SK-N-SH (cell line): ENCODE measurements around the gene LPGAT1. TPM values are rescaled to one million over a fixed set of nuclear protein-coding genes. Genes with fewer than 3 reads are reported as not detected.

Source experiments
- CTCF ChIA-PET: fragments of 300-600, 350-600 bp; formaldehyde crosslinking; extraction: SDS; loops from one replicate; lab custom pipeline; 2021; lab: Yijun Ruan, JAX
- POLR2A ChIA-PET: fragments of 350-600 bp; sonication (Branson Sonifier 250); formaldehyde crosslinking; extraction: SDS; loops from one replicate; lab custom pipeline; 2020; ENCODE audit warnings: antibody characterized with exemption, inconsistent platforms; lab: Yijun Ruan, JAX
- DNase-seq: peaks from one replicate; pipeline ENCODE4 v3.0.0; 2012
- H2AFZ ChIP-seq: fragments of 200-600 bp; sonication (generic); 2 replicates; pipeline ENCODE4 v1.8.1; 2016; ENCODE audit warnings: antibody characterized with exemption, mild to moderate bottlenecking, low read depth
- H3F3A ChIP-seq: fragments of 200-600 bp; sonication (generic); replicated peaks from 2 replicates; pipeline ENCODE3; 2016; ENCODE audit warnings: antibody characterized with exemption, mild to moderate bottlenecking; ENCODE audit not compliant: insufficient read depth
- H3K27ac ChIP-seq, 2 experiments: fragments of 200-500 bp in 1 of 2; fragments of 200-600 bp in 1 of 2; sonication (Bioruptor generic) in 1 of 2; sonication (generic), shearing (Covaris generic) in 1 of 2; 2 replicates each; pipeline versions ENCODE4 v1.5.1 to v1.6.1; 2014 to 2016; ENCODE audit warnings: low read depth in 2 of 2, inconsistent platforms in 1 of 2, low read length in 1 of 2, mild to moderate bottlenecking in 1 of 2, mixed read lengths in 1 of 2
- H3K27me3 ChIP-seq: fragments of 200-600 bp; sonication (generic), shearing (Covaris generic); 2 replicates; pipeline ENCODE4 v1.6.1; 2016; ENCODE audit warnings: mixed run types; ENCODE audit not compliant: insufficient read depth
- H3K36me3 ChIP-seq, 2 experiments: fragments of 200-500 bp in 1 of 2; fragments of 200-600 bp in 1 of 2; sonication (Bioruptor generic) in 1 of 2; sonication (generic) in 1 of 2; replicated peaks in 1 of 2; 2 replicates each; pipeline versions ENCODE3 to v1.5.1; 2014 to 2016; ENCODE audit warnings: low read length in 1 of 2, mild to moderate bottlenecking in 1 of 2; ENCODE audit not compliant: insufficient read depth in 2 of 2, control insufficient read depth in 1 of 2
- H3K4me1 ChIP-seq, 2 experiments: fragments of 200-500 bp in 1 of 2; fragments of 200-600 bp in 1 of 2; sonication (Bioruptor generic) in 1 of 2; sonication (generic), shearing (Covaris generic) in 1 of 2; 2 replicates each; pipeline versions ENCODE4 v1.5.1 to v1.6.1; 2014 to 2016; ENCODE audit warnings: low read depth in 1 of 2, low read length in 1 of 2, mixed run types in 1 of 2; ENCODE audit not compliant: insufficient read depth in 2 of 2, control insufficient read depth in 1 of 2
- H3K4me2 ChIP-seq: fragments of 200-600 bp; sonication (generic), shearing (Covaris generic); 2 replicates; pipeline ENCODE4 v1.6.1; 2017; ENCODE audit warnings: mixed run types
- H3K4me3 ChIP-seq, 2 experiments: fragments of 200-500 bp in 1 of 2; fragments of 200-600 bp in 1 of 2; sonication (Bioruptor generic) in 1 of 2; sonication (generic), shearing (Covaris generic) in 1 of 2; 2 replicates each; pipeline versions ENCODE4 v1.5.1 to v1.8.1; 2014 to 2016; ENCODE audit warnings: low read depth in 2 of 2, inconsistent platforms in 1 of 2, low read length in 1 of 2, mild to moderate bottlenecking in 1 of 2, mixed read lengths in 1 of 2, moderate library complexity in 1 of 2
- H3K79me2 ChIP-seq: fragments of 200-600 bp; sonication (generic); 2 replicates; pipeline ENCODE4 v1.8.1; 2017; ENCODE audit warnings: mild to moderate bottlenecking; ENCODE audit not compliant: insufficient read depth
- H3K9ac ChIP-seq: fragments of 200-600 bp; sonication (generic); 2 replicates; pipeline ENCODE4 v1.6.1; 2017; ENCODE audit warnings: mixed run types
- H3K9me2 ChIP-seq: fragments of 200-600 bp; sonication (generic); 2 replicates; pipeline ENCODE4 v1.6.1; 2017; ENCODE audit warnings: mixed run types
- H3K9me3 ChIP-seq: fragments of 200-600 bp; sonication (generic); 2 replicates; pipeline ENCODE4 v1.6.1; 2017; ENCODE audit warnings: mixed run types, mild to moderate bottlenecking, moderate library complexity
- H4K20me1 ChIP-seq: fragments of 200-600 bp; sonication (generic); 2 replicates; pipeline ENCODE4 v1.6.1; 2017; ENCODE audit warnings: mild to moderate bottlenecking, mixed run types; ENCODE audit not compliant: insufficient read depth
- ELF1 ChIP-seq: IDR thresholded peaks from 2 replicates; pipeline ENCODE4 v1.4.0; 2012
- EP300 ChIP-seq, 2 experiments: IDR thresholded peaks; 2 replicates each; pipeline versions ENCODE4 v1.4.0 to v1.6.1; 2012; ENCODE audit warnings: borderline replicate concordance in 1 of 2, low read depth in 1 of 2, low read length in 1 of 2
- EZH2phosphoT487 ChIP-seq: fragments of 200-600 bp; sonication (generic); IDR thresholded peaks from 2 replicates; pipeline ENCODE4 v1.6.1; 2017; ENCODE audit warnings: low read depth, mixed run types, mild to moderate bottlenecking, antibody characterized with exemption, moderate library complexity, borderline replicate concordance
- GABPA ChIP-seq: IDR thresholded peaks from 2 replicates; pipeline ENCODE4 v1.4.0; 2012; ENCODE audit warnings: low read depth, mild to moderate bottlenecking
- JUND ChIP-seq: IDR thresholded peaks from 2 replicates; pipeline ENCODE4 v1.4.0; 2012
- MAX ChIP-seq: IDR thresholded peaks from 2 replicates; pipeline ENCODE4 v1.4.0; 2012; ENCODE audit warnings: low read depth
- MXI1 ChIP-seq: IDR thresholded peaks from 2 replicates; pipeline ENCODE4 v1.6.1; 2012; ENCODE audit warnings: mild to moderate bottlenecking, low read depth, low read length, improper control_type of control experiment
- POLR2AphosphoS5 ChIP-seq: IDR thresholded peaks from 2 replicates; pipeline ENCODE4 v1.6.1; 2012; ENCODE audit warnings: low read depth, low read length
- RCOR1 ChIP-seq: fragments of 150-350 bp; IDR thresholded peaks from 2 replicates; pipeline ENCODE4 v1.6.1; 2017; ENCODE audit warnings: antibody characterized with exemption, low read length
- REST ChIP-seq: IDR thresholded peaks from 2 replicates; pipeline ENCODE4 v1.6.1; 2012; ENCODE audit warnings: mild to moderate bottlenecking, low read depth, low read length, moderate library complexity
- TEAD4 ChIP-seq: IDR thresholded peaks from 2 replicates; pipeline ENCODE4 v1.4.0; 2012; ENCODE audit warnings: mild to moderate bottlenecking, borderline replicate concordance; ENCODE audit not compliant: insufficient read depth
- YY1 ChIP-seq: IDR thresholded peaks from 2 replicates; pipeline ENCODE4 v1.4.0; 2012; ENCODE audit warnings: low read depth, mild to moderate bottlenecking
- ZBTB33 ChIP-seq: IDR thresholded peaks from 2 replicates; pipeline ENCODE4 v1.4.0; 2012; ENCODE audit warnings: low read depth, borderline replicate concordance
- WGBS: methylation state at CpG from one replicate; pipeline ENCODE4 v1.1.6; 2017; ENCODE audit warnings: low lambda C conversion rate; 5-methylcytosine and 5-hydroxymethylcytosine counted together
- polyA plus RNA-seq, 3 experiments: library from polyadenylated mRNA; depleted of rRNA; stranded (reverse); fragments of >200 nt; gene quantifications; 2 replicates each; pipeline ENCODE4 v1.2.3, GENCODE V29; 2012

LPGAT1 gene
- polyA plus RNA-seq, 1 of the 3 experiments (the other 2 are of a cell fraction): 4.8 TPM

GRCh38 chr1:211752951-211753486, 77.5 kb downstream of the LPGAT1 start:
- Histone ChIP-seq H3K9me2 (no peaks in the 10 kb centered on the region), H2AFZ (no peak overlapping the region), H3K9me3 (no peaks in the 10 kb centered on the region), H3K4me3 (no peak overlapping the region), H3K9ac (no peak overlapping the region), H4K20me1 (no peaks in the 10 kb centered on the region), H3K4me1 (peaks cover 0 to 5% of the 10 kb centered on the region in 2 experiments; a peak in 2 of 4 replicates), H3K27ac (no peak overlapping the region), H3K36me3 (peaks cover 25 to 35% of the 10 kb centered on the region in 2 experiments), H3K4me2 (no peak overlapping the region), H3K27me3 (no peaks in the 10 kb centered on the region), H3F3A (no peaks in the 10 kb centered on the region), H3K79me2 (no peaks in the 10 kb centered on the region)
- ChIA-PET CTCF (interaction anchor here (1.0 to 1.5 kb wide), 4 partner anchors 8 to 309 kb away, joined by 3 to 4 read pairs (median 3); no protein-coding TSS in a partner anchor), POLR2A (no interaction called here)
- no peak; the same call in 1 of the 2 replicates for TF ChIP-seq ELF1
- TF ChIP-seq EP300 (IDR thresholded peaks at IDR 0.05; ENCODE audit: borderline replicate concordance in 1 of 2, low read depth in 1 of 2, low read length in 1 of 2): no peak
- no peak for TF ChIP-seq POLR2AphosphoS5
- no peak for TF ChIP-seq REST
- no peak for TF ChIP-seq GABPA
- no peak for DNase-seq
- WGBS: 55% methylated on average over 2 of the region's 2 CpGs

GRCh38 chr1:211752317-211752716, 78.2 kb downstream of the LPGAT1 start:
- Histone ChIP-seq H3K4me2 (no peak overlapping the region), H3K9ac (no peak overlapping the region), H4K20me1 (no peaks in the 10 kb centered on the region), H3F3A (no peaks in the 10 kb centered on the region), H3K9me2 (no peaks in the 10 kb centered on the region), H3K27me3 (no peaks in the 10 kb centered on the region), H2AFZ (no peak overlapping the region), H3K4me3 (no peak overlapping the region), H3K9me3 (no peaks in the 10 kb centered on the region), H3K4me1 (peaks cover 0 to 5% of the 10 kb centered on the region in 2 experiments; a peak in 2 of 4 replicates), H3K27ac (no peak overlapping the region), H3K79me2 (no peaks in the 10 kb centered on the region), H3K36me3 (peaks cover 26 to 36% of the 10 kb centered on the region in 2 experiments)
- no peak for DNase-seq
- 95% methylated on average over 4 of the region's 4 CpGs for WGBS
- ChIA-PET POLR2A (no interaction called here), CTCF (interaction anchor here (0.7 to 1.5 kb wide), 7 partner anchors 9 to 429 kb away, joined by 3 to 4 read pairs (median 3); no protein-coding TSS in a partner anchor)
- no peak for TF ChIP-seq JUND
- TF ChIP-seq EZH2phosphoT487: no peak
- no peak for TF ChIP-seq YY1
- TF ChIP-seq RCOR1: no peak
- TF ChIP-seq TEAD4: no peak
- TF ChIP-seq REST: no peak
- TF ChIP-seq MAX: no peak
- no peak for TF ChIP-seq ELF1
- no peak for TF ChIP-seq ZBTB33
- no peak for TF ChIP-seq MXI1
